ENCODE measurements around the gene PPP1R14C.

The PPP1R14C gene

GRCh38 chr6:150145830-150146229 lies 3.0 kb downstream of the PPP1R14C start:
- no peak overlapping the region for H2BK5ac ChIP-seq (ENCODE audit: low read depth, low read length, poor library complexity)

DNA sequence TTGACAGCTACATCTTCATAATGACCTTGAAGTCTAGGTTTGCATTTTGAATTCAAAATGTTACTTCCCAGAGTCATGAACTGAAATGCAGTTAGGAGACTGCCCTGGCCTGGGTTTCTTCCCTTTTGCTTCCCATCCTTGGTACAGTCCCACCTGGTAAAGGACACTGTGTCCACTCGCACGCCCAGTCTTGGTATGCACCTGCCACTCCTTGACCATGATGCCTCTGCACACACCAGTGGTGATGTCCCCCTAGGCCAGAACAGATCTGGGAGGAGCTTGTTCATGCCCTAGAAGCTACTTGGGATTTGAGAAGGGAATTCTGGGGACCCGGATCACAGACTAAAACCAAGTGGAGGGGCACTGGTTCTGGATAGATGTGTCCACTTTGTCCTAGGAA lies 3.6 kb downstream of the PPP1R14C start:
- Histone ChIP-seq H3K4me1 (ENCODE audit: control insufficient read depth in 1 of 2, insufficient read depth in 2 of 2, low read length in 2 of 2) (peaks cover 5 to 8% of the 10 kb centered on the region in 2 experiments), H2BK12ac (ENCODE audit: low read length) (no peak overlapping the region), H3K4me3 (ENCODE audit: low read depth, low read length) (no peak overlapping the region)

More at GRCh38 chr6:150145830-150146229, 3.0 kb downstream of the PPP1R14C start:
- Histone ChIP-seq H3K79me1 (ENCODE audit: low read length) (no peaks in the 10 kb centered on the region), H3K4me1 (ENCODE audit: control insufficient read depth in 1 of 2, insufficient read depth in 2 of 2, low read length in 2 of 2) (peaks cover 5 to 8% of the 10 kb centered on the region in 2 experiments), H2BK120ac (ENCODE audit: insufficient read depth, low read length, poor library complexity) (no peak overlapping the region), H2BK12ac (ENCODE audit: low read length) (no peak overlapping the region), H3K9me3 (ENCODE audit: insufficient read depth, low read depth, low read length) (peaks cover 6% of the 10 kb centered on the region), H2AFZ (ENCODE audit: insufficient read depth, low read length, poor library complexity) (no peak overlapping the region), H3K9ac (ENCODE audit: low read length) (no peak overlapping the region), H4K8ac (ENCODE audit: low read depth, low read length) (no peak overlapping the region), H3K27ac (ENCODE audit: low read depth, low read length) (no peak overlapping the region), H3K36me3 (ENCODE audit: control insufficient read depth in 1 of 2, insufficient read depth in 2 of 2, low read length in 2 of 2) (no peaks in the 10 kb centered on the region), H2AK5ac (ENCODE audit: low read length) (no peak overlapping the region), H4K91ac (ENCODE audit: low read depth, low read length) (no peak overlapping the region), H3K27me3 (ENCODE audit: insufficient read depth, low read length) (peaks cover 39% of the 10 kb centered on the region), H3K23ac (ENCODE audit: low read length) (no peak overlapping the region), H3K4ac (ENCODE audit: low read depth, low read length) (no peak overlapping the region), H3K4me2 (ENCODE audit: low read length) (no peak overlapping the region), H3K18ac (ENCODE audit: low read length) (no peak overlapping the region), H3K79me2 (ENCODE audit: control insufficient read depth, insufficient read depth, low read length, poor library complexity) (no peaks in the 10 kb centered on the region), H3K4me3 (ENCODE audit: low read depth, low read length) (no peak overlapping the region), H4K12ac (ENCODE audit: low read depth, low read length) (no peak overlapping the region), H3K14ac (ENCODE audit: low read length) (no peak overlapping the region)
- peak in 1 of 2 donors; percentile 71 for DNase-seq

GRCh38 chr6:150149146-150149545 lies 6.3 kb downstream of the PPP1R14C start:
- no peak overlapping the region for H3K27ac ChIP-seq (ENCODE audit: low read depth, low read length)
- no peak overlapping the region for H3K4ac ChIP-seq (ENCODE audit: low read depth, low read length)
- no peak overlapping the region for H3K14ac ChIP-seq (ENCODE audit: low read length)
- H3K4me2 ChIP-seq (ENCODE audit: low read length) = no peak overlapping the region
- H3K79me2 ChIP-seq (ENCODE audit: control insufficient read depth, insufficient read depth, low read length, poor library complexity) = no peaks in the 10 kb centered on the region
- H3K79me1 ChIP-seq (ENCODE audit: low read length) = no peaks in the 10 kb centered on the region
- no peak overlapping the region for H3K9ac ChIP-seq (ENCODE audit: low read length)
- no CpG with 5 or more reads among the region's 6 CpGs for WGBS (ENCODE audit: extremely low coverage, insufficient coverage, insufficient read length)
- no peak overlapping the region for H2AK5ac ChIP-seq (ENCODE audit: low read length)
- H4K91ac ChIP-seq (ENCODE audit: low read depth, low read length) = no peak overlapping the region
- DNase-seq = no peak
- H2BK5ac ChIP-seq (ENCODE audit: low read depth, low read length, poor library complexity) = no peak overlapping the region
- no peak overlapping the region for H2AFZ ChIP-seq (ENCODE audit: insufficient read depth, low read length, poor library complexity)
- peaks cover 6% of the 10 kb centered on the region for H3K27me3 ChIP-seq (ENCODE audit: insufficient read depth, low read length)
- no peaks in the 10 kb centered on the region for H3K4me1 ChIP-seq (ENCODE audit: control insufficient read depth in 1 of 2, insufficient read depth in 2 of 2, low read length in 2 of 2)
- H2BK12ac ChIP-seq (ENCODE audit: low read length) = no peak overlapping the region
- H3K23ac ChIP-seq (ENCODE audit: low read length) = no peak overlapping the region
- peaks cover 2% of the 10 kb centered on the region for H3K9me3 ChIP-seq (ENCODE audit: insufficient read depth, low read depth, low read length)
- H3K4me3 ChIP-seq (ENCODE audit: low read depth, low read length) = no peak overlapping the region
- H4K12ac ChIP-seq (ENCODE audit: low read depth, low read length) = no peak overlapping the region
- no peaks in the 10 kb centered on the region for H3K36me3 ChIP-seq (ENCODE audit: control insufficient read depth in 1 of 2, insufficient read depth in 2 of 2, low read length in 2 of 2)
- H4K8ac ChIP-seq (ENCODE audit: low read depth, low read length) = no peak overlapping the region
- H2BK120ac ChIP-seq (ENCODE audit: insufficient read depth, low read length, poor library complexity) = no peak overlapping the region
- no peak overlapping the region for H3K18ac ChIP-seq (ENCODE audit: low read length)

More for the DNA sequence above, 3.6 kb downstream of the PPP1R14C start:
- Histone ChIP-seq H4K8ac (ENCODE audit: low read depth, low read length) (no peak overlapping the region), H4K91ac (ENCODE audit: low read depth, low read length) (no peak overlapping the region), H3K79me1 (ENCODE audit: low read length) (no peaks in the 10 kb centered on the region), H2BK5ac (ENCODE audit: low read depth, low read length, poor library complexity) (no peak overlapping the region), H4K12ac (ENCODE audit: low read depth, low read length) (no peak overlapping the region), H3K4ac (ENCODE audit: low read depth, low read length) (no peak overlapping the region), H2AK5ac (ENCODE audit: low read length) (no peak overlapping the region), H2AFZ (ENCODE audit: insufficient read depth, low read length, poor library complexity) (no peak overlapping the region), H3K23ac (ENCODE audit: low read length) (no peak overlapping the region), H3K27ac (ENCODE audit: low read depth, low read length) (no peak overlapping the region), H2BK120ac (ENCODE audit: insufficient read depth, low read length, poor library complexity) (no peak overlapping the region), H3K14ac (ENCODE audit: low read length) (no peak overlapping the region), H3K9me3 (ENCODE audit: insufficient read depth, low read depth, low read length) (peaks cover 6% of the 10 kb centered on the region), H3K36me3 (ENCODE audit: control insufficient read depth in 1 of 2, insufficient read depth in 2 of 2, low read length in 2 of 2) (no peaks in the 10 kb centered on the region), H3K9ac (ENCODE audit: low read length) (no peak overlapping the region), H3K27me3 (ENCODE audit: insufficient read depth, low read length) (peaks cover 33% of the 10 kb centered on the region), H3K79me2 (ENCODE audit: control insufficient read depth, insufficient read depth, low read length, poor library complexity) (no peaks in the 10 kb centered on the region), H3K18ac (ENCODE audit: low read length) (no peak overlapping the region), H3K4me2 (ENCODE audit: low read length) (no peak overlapping the region)
- no peak for DNase-seq
- WGBS (ENCODE audit: extremely low coverage, insufficient coverage, insufficient read length) = no CpG with 5 or more reads among the region's 3 CpGs

GRCh38 chr6:150150458-150150820 lies 7.6 kb downstream of the PPP1R14C start:
- H3K27ac ChIP-seq (ENCODE audit: low read depth, low read length) = no peak overlapping the region

More at GRCh38 chr6:150150458-150150820, 7.6 kb downstream of the PPP1R14C start:
- H3K23ac ChIP-seq (ENCODE audit: low read length) = no peak overlapping the region
- no peak overlapping the region for H2BK5ac ChIP-seq (ENCODE audit: low read depth, low read length, poor library complexity)
- no peak overlapping the region for H4K12ac ChIP-seq (ENCODE audit: low read depth, low read length)
- H3K4me2 ChIP-seq (ENCODE audit: low read length) = no peak overlapping the region
- peaks cover 2% of the 10 kb centered on the region for H3K27me3 ChIP-seq (ENCODE audit: insufficient read depth, low read length)
- no peaks in the 10 kb centered on the region for H3K4me1 ChIP-seq (ENCODE audit: control insufficient read depth in 1 of 2, insufficient read depth in 2 of 2, low read length in 2 of 2)
- no peak overlapping the region for H2AK5ac ChIP-seq (ENCODE audit: low read length)
- no peak overlapping the region for H3K9ac ChIP-seq (ENCODE audit: low read length)
- H3K18ac ChIP-seq (ENCODE audit: low read length) = no peak overlapping the region
- no peak overlapping the region for H3K4ac ChIP-seq (ENCODE audit: low read depth, low read length)
- no peak overlapping the region for H2AFZ ChIP-seq (ENCODE audit: insufficient read depth, low read length, poor library complexity)
- no peaks in the 10 kb centered on the region for H3K36me3 ChIP-seq (ENCODE audit: control insufficient read depth in 1 of 2, insufficient read depth in 2 of 2, low read length in 2 of 2)
- no peaks in the 10 kb centered on the region for H3K79me1 ChIP-seq (ENCODE audit: low read length)
- H3K79me2 ChIP-seq (ENCODE audit: control insufficient read depth, insufficient read depth, low read length, poor library complexity) = no peaks in the 10 kb centered on the region
- DNase-seq = no peak
- no peak overlapping the region for H4K8ac ChIP-seq (ENCODE audit: low read depth, low read length)
- H3K14ac ChIP-seq (ENCODE audit: low read length) = no peak overlapping the region
- no peak overlapping the region for H4K91ac ChIP-seq (ENCODE audit: low read depth, low read length)
- no peak overlapping the region for H2BK120ac ChIP-seq (ENCODE audit: insufficient read depth, low read length, poor library complexity)
- no peak overlapping the region for H2BK12ac ChIP-seq (ENCODE audit: low read length)
- no CpG with 5 or more reads among the region's 2 CpGs for WGBS (ENCODE audit: extremely low coverage, insufficient coverage, insufficient read length)
- H3K4me3 ChIP-seq (ENCODE audit: low read depth, low read length) = no peak overlapping the region
- peaks cover 2% of the 10 kb centered on the region for H3K9me3 ChIP-seq (ENCODE audit: insufficient read depth, low read depth, low read length)
